ENCODE data around the gene WWP2. TPM values are rescaled to one million over a fixed set of nuclear protein-coding genes. Genes with fewer than 3 reads are reported as not detected.

Gene WWP2
- polyA plus RNA-seq, 3 donors = 29.6 to 54.4 (median 46.0) TPM

GRCh38 chr16:69741951-69742904, 19.9 kb upstream of the WWP2 start:
- Histone ChIP-seq H3K9ac (ENCODE audit: insufficient read depth, low read length, poor library complexity, severe bottlenecking) (no peak overlapping the region), H3K4me2 (replicated peaks; ENCODE audit: extremely low read depth, low read length, poor library complexity, severe bottlenecking) (no peak overlapping the region), H2AFZ (ENCODE audit: insufficient read depth, low read depth, low read length, poor library complexity, severe bottlenecking) (no peak overlapping the region), H3K9me3 (replicated peaks in 1 of 2; ENCODE audit: control insufficient read depth in 1 of 2, insufficient read depth in 1 of 2, low read length in 2 of 2) (no peaks in the 10 kb centered on the region), H3K36me3 (replicated peaks in 1 of 2; ENCODE audit: control insufficient read depth in 1 of 2, insufficient read depth in 2 of 2, low read length in 2 of 2) (peaks cover 65 to 76% of the 10 kb centered on the region in 2 donors), H4K20me1 (ENCODE audit: insufficient read depth, low read length) (no peaks in the 10 kb centered on the region), H3K4me1 (ENCODE audit: control insufficient read depth in 1 of 2, insufficient read depth in 2 of 2, low read length in 2 of 2) (no peaks in the 10 kb centered on the region), H3K27ac (ENCODE audit: low read depth in 1 of 2, low read length in 2 of 2) (no peak overlapping the region), H3K4me3 (replicated peaks in 1 of 3; ENCODE audit: low read depth in 2 of 3, low read length in 3 of 3) (no peak overlapping the region), H3K27me3 (ENCODE audit: control insufficient read depth in 2 of 2, insufficient read depth in 2 of 2, low read length in 2 of 2) (no peaks in the 10 kb centered on the region), H3K79me2 (ENCODE audit: insufficient read depth, low read length) (no peaks in the 10 kb centered on the region)
- 89% methylated on average over 21 of the region's 41 CpGs for WGBS (ENCODE audit: insufficient coverage)
- no peak overlapping the region for H3K4me3 Mint-ChIP-seq
- H3K27ac Mint-ChIP-seq = peak overlapping the region in 2 of 7 donors; percentile 21 to 42
- peaks cover 2% of the 10 kb centered on the region for H3K4me1 Mint-ChIP-seq
- no peaks in the 10 kb centered on the region for H3K27me3 Mint-ChIP-seq (ENCODE audit: low read depth in 3 of 3)
- H3K36me3 Mint-ChIP-seq = peaks cover 60 to 76% of the 10 kb centered on the region in 2 donors
- TF ChIP-seq CTCF (IDR thresholded peaks at IDR 0.05) = no peak
- intact Hi-C loops (cut with micrococcal nuclease) = no loop called here
- peaks cover 0 to 4% (median 0%) of the 10 kb centered on the region in 7 donors for H3K9me3 Mint-ChIP-seq
- DNase-seq = no peak

GRCh38 chr16:69744363-69745231, 17.5 kb upstream of the WWP2 start:
- no peak for DNase-seq
- no peak overlapping the region for H3K4me2 ChIP-seq (replicated peaks; ENCODE audit: extremely low read depth, low read length, poor library complexity, severe bottlenecking)
- H3K79me2 ChIP-seq (ENCODE audit: insufficient read depth, low read length) = no peaks in the 10 kb centered on the region
- H4K20me1 ChIP-seq (ENCODE audit: insufficient read depth, low read length) = no peaks in the 10 kb centered on the region
- H3K4me3 ChIP-seq (replicated peaks in 1 of 3; ENCODE audit: low read depth in 2 of 3, low read length in 3 of 3) = no peak overlapping the region
- H3K4me3 Mint-ChIP-seq = no peak overlapping the region
- intact Hi-C loops (cut with micrococcal nuclease) = no loop called here
- H3K4me1 ChIP-seq (ENCODE audit: control insufficient read depth in 1 of 2, insufficient read depth in 2 of 2, low read length in 2 of 2) = no peaks in the 10 kb centered on the region
- H3K27ac Mint-ChIP-seq = peak overlapping the region in 1 of 7 donors; percentile 3
- no peak overlapping the region for H2AFZ ChIP-seq (ENCODE audit: insufficient read depth, low read depth, low read length, poor library complexity, severe bottlenecking)
- H3K27ac ChIP-seq (ENCODE audit: low read depth in 1 of 2, low read length in 2 of 2) = no peak overlapping the region
- H3K4me1 Mint-ChIP-seq = peaks cover 2% of the 10 kb centered on the region
- peaks cover 0 to 4% (median 0%) of the 10 kb centered on the region in 7 donors for H3K9me3 Mint-ChIP-seq
- H3K27me3 ChIP-seq (ENCODE audit: control insufficient read depth in 2 of 2, insufficient read depth in 2 of 2, low read length in 2 of 2) = no peaks in the 10 kb centered on the region
- H3K9me3 ChIP-seq (replicated peaks in 1 of 2; ENCODE audit: control insufficient read depth in 1 of 2, insufficient read depth in 1 of 2, low read length in 2 of 2) = no peaks in the 10 kb centered on the region
- 98% methylated on average over 29 of the region's 35 CpGs for WGBS (ENCODE audit: insufficient coverage)
- no peak overlapping the region for H3K9ac ChIP-seq (ENCODE audit: insufficient read depth, low read length, poor library complexity, severe bottlenecking)
- peaks cover 83 to 98% of the 10 kb centered on the region in 2 donors for H3K36me3 Mint-ChIP-seq
- no peaks in the 10 kb centered on the region for H3K27me3 Mint-ChIP-seq (ENCODE audit: low read depth in 3 of 3)
- TF ChIP-seq CTCF (IDR thresholded peaks at IDR 0.05) = no peak
- H3K36me3 ChIP-seq (replicated peaks in 1 of 2; ENCODE audit: control insufficient read depth in 1 of 2, insufficient read depth in 2 of 2, low read length in 2 of 2) = peaks cover 88 to 99% of the 10 kb centered on the region in 2 donors
